NB4 (cell line): ENCODE data around the gene DECR2.

Source experiments
- DNase-seq: peaks from one replicate; pipeline ENCODE4 v3.0.0; 2010; ENCODE audit warnings: low read depth
- H3K4me3 ChIP-seq: one replicate; pipeline ENCODE4 v1.5.1; 2011; ENCODE audit warnings: mild to moderate bottlenecking, low read depth, low read length, moderate library complexity
- MYC ChIP-seq: IDR thresholded peaks from 2 replicates; pipeline ENCODE4 v1.6.1; 2011; ENCODE audit warnings: low read depth, low read length
- POLR2A ChIP-seq: IDR thresholded peaks from 2 replicates; pipeline ENCODE4 v1.6.1; 2011; ENCODE audit warnings: mild to moderate bottlenecking; ENCODE audit not compliant: insufficient read length; ENCODE audit errors: extremely low read depth
- TF ChIP-seq, protein P1 (sequence below): IDR thresholded peaks from one replicate; pipeline ENCODE4 v1.5.1; 2012; ENCODE audit warnings: low read depth, low read length
- TF ChIP-seq, protein P2 (sequence below): IDR thresholded peaks from 2 replicates; pipeline ENCODE4 v1.6.1; 2011; ENCODE audit warnings: low read depth, low read length

The DECR2 gene

DNA sequence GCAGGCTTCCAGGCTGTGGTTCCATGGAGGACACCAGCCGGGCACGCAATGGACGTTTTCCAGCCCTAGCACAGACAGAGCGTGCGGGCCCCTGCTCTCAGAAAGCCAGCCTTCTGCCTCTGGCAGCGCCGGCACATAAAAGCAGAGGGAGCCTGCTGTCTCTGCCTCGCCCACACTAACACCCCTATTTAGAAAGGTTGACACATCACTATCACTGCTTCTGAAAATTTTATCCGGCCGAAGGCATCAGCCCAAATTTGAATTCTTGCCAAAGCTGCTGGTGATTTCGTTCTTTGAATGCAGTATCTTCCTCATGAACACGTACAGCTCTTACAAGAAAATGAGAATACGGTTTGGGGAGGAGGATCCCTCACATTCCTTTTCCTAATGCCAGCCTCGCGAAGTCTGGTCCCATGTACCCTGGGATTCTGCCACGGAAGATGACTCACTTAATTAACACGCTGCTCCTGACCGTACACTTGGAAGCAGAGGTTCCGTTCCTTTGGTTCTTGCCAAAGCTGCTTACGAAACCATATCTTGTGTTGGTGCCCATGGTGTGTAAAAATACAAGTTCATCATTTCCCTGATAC, 22.4 kb downstream of the DECR2 start:
- DNase-seq = peak; percentile 48
- no peak overlapping the region for H3K4me3 ChIP-seq
- TF ChIP-seq MYC (no peak), POLR2A (no peak)
- TF ChIP-seq, protein P1, sequence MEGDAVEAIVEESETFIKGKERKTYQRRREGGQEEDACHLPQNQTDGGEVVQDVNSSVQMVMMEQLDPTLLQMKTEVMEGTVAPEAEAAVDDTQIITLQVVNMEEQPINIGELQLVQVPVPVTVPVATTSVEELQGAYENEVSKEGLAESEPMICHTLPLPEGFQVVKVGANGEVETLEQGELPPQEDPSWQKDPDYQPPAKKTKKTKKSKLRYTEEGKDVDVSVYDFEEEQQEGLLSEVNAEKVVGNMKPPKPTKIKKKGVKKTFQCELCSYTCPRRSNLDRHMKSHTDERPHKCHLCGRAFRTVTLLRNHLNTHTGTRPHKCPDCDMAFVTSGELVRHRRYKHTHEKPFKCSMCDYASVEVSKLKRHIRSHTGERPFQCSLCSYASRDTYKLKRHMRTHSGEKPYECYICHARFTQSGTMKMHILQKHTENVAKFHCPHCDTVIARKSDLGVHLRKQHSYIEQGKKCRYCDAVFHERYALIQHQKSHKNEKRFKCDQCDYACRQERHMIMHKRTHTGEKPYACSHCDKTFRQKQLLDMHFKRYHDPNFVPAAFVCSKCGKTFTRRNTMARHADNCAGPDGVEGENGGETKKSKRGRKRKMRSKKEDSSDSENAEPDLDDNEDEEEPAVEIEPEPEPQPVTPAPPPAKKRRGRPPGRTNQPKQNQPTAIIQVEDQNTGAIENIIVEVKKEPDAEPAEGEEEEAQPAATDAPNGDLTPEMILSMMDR = no peak
- TF ChIP-seq, protein P2, sequence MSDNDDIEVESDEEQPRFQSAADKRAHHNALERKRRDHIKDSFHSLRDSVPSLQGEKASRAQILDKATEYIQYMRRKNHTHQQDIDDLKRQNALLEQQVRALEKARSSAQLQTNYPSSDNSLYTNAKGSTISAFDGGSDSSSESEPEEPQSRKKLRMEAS = no peak

DNA sequence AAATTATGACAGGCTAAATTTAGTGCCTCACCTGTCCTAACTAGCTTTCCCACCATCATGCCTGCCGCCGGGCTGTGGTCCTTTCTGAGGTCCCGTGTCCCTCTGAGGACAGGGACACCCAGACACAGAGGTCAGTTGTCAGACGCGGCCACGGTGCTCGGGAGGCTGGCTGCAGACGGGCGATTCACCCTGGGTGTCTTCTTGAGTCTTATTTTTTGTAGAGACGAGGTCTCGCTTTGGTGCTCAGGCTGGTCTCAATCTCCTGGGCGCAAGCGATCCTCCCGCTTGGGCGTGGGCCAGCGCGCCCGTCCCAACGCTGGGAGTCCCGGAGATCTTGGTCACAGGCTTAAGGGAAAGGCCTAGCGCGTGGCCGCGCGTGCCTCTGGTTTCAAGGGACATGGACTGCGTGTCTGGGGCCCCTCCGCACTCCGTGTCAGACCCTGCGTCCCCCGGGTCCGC, 23.0 kb downstream of the DECR2 start:
- DNase-seq = peak; percentile 33

DNA sequence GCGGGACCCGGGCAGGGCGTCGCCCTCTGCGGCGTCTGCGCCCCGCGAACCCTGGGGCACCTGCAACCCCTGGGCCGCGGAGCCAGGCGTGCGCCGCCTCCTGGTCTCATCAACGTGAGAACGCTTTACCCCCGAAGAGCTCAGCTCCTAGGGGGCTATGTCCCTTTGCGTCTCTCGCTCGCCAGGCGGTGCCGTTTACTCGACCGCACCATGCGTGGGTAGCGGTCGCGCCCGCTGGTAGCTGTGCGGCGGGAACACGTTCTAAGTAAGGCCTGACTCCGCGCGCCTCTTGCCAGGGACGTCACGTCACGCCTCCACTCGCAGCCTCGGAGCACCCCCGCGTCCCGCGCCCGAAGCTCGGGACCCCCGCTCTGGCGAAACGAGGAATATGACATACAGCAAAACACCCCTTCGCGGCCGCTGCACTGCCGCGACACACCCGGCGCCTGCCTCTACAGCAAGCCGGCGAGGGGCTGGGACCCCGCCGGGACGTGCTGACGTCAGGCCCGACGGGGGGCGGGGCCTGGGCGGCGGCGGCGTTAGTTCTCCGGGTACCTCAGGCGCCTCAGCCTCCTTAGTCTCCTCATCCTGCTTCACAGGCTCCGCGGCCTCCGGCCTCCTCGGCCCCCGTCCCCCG, 23.5 kb downstream of the DECR2 start, which contains the start of gene RAB11FIP3:
Gene RAB11FIP3, plus strand, starts transcription at position 568 of the 637 bp plus-strand sequence. CDS start 358 bp downstream, outside the sequence.
- H3K4me3 ChIP-seq = peak within 1 kb of the TSS; percentile 43
- peak; percentile 62 for TF ChIP-seq POLR2A
- TF ChIP-seq, protein P1 = peak; percentile 8
- TF ChIP-seq MYC = no peak
- TF ChIP-seq, protein P2 = 0 out of 2 replicates have a peak, but pooled peaks have one; percentile 13
- DNase-seq = peak; percentile 86

More for the DNA sequence above, 23.0 kb downstream of the DECR2 start:
- TF ChIP-seq, protein P2 = no peak
- TF ChIP-seq, protein P1 = no peak
- TF ChIP-seq POLR2A (no peak), MYC (no peak)
- H3K4me3 ChIP-seq = peak overlapping the region; percentile 43

DNA sequence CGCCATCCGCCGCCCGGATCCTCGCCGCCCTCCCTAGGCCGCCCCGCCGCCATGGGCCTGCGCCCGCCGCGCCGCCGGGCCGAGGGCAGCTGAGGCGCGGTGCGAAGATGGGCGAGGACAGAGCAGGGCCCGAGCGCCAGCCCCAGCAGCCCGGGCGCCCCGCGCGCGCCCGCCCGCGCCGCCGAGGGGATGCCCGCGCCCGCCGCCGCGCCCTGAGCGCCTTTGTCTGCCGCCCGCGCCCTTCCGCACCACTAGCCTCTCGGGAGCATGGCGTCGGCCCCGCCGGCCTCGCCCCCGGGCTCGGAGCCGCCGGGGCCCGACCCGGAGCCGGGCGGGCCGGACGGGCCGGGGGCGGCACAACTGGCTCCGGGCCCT, 24.0 kb downstream of the DECR2 start:
- TF ChIP-seq, protein P1 = no peak
- TF ChIP-seq, protein P2 = no peak
- TF ChIP-seq POLR2A (no peak), MYC (no peak)
- no peak overlapping the region for H3K4me3 ChIP-seq
- DNase-seq = no peak

DNA sequence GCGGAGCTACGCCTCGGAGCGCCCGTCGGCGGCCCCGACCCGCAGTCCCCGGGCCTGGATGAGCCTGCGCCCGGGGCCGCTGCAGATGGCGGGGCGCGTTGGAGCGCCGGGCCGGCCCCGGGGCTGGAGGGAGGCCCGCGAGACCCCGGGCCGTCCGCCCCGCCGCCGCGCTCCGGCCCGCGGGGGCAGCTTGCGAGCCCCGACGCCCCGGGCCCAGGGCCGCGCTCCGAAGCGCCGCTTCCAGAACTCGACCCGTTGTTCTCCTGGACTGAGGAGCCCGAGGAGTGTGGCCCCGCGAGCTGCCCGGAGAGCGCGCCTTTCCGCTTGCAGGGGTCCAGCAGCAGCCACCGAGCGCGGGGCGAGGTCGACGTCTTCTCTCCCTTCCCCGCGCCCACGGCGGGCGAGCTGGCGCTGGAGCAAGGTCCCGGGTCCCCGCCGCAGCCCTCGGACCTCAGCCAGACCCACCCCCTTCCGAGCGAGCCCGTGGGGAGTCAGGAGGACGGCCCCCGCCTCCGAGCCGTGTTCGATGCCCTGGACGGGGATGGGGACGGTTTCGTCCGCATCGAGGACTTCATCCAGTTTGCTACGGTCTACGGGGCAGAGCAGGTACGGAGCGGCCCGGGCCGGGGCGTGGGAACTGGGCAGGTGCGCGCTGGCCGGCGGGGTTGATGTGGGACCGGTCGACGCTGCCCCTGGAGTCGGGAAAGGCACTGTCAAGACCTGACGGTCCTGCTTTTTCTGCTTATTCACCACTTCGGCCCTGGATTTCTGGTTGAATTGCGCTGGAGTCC, 24.6 kb downstream of the DECR2 start:
- H3K4me3 ChIP-seq = peak overlapping the region; percentile 13
- TF ChIP-seq MYC (no peak), POLR2A (no peak)
- TF ChIP-seq, protein P2 = no peak
- TF ChIP-seq, protein P1 = no peak
- DNase-seq = peak; percentile 12
